ENCODE results near the gene SYT12. TPM values are rescaled to one million over a fixed set of nuclear protein-coding genes. Genes with fewer than 3 reads are reported as not detected.

SYT12 gene
- total and polyA plus RNA-seq, 2 of the 13 experiments (the other 11 are each of a cell fraction or from before 2014, with no cell fraction given) = 0.01 to 0.02 TPM

GRCh38 chr11:67071420-67072284 lies 48.7 kb downstream of the SYT12 start (continued):
- TF ChIP-seq ZBTB39 (CRISPR knock-in tag; IDR thresholded peaks at IDR 0.05) = no peak
- no peak for TF ChIP-seq GFI1 (CRISPR knock-in tag; IDR thresholded peaks at IDR 0.05; ENCODE audit: borderline replicate concordance)
- TF ChIP-seq ZNF777 (CRISPR knock-in tag; IDR thresholded peaks at IDR 0.05) = 0 out of 2 replicates have a peak, but pooled peaks have one; percentile 30
- TF ChIP-seq ATF1 (CRISPR knock-in tag; IDR thresholded peaks at IDR 0.05) = no peak
- TF ChIP-seq ZNF503 (CRISPR knock-in tag; IDR thresholded peaks at IDR 0.05) = no peak

GRCh38 chr11:67072295-67072694 lies 49.4 kb downstream of the SYT12 start:
- no peaks in the 10 kb centered on the region for H4K20me1 ChIP-seq (ENCODE audit: insufficient read depth, low read length)
- ATAC-seq = no peak
- no peak for TF ChIP-seq KDM2A (CRISPR knock-in tag; IDR thresholded peaks at IDR 0.05; ENCODE audit: borderline replicate concordance, low read depth)
- peak; percentile 69; the same call in 1 of the 2 replicates for TF ChIP-seq ZNF629 (CRISPR knock-in tag; conservative IDR thresholded peaks at IDR 0.05)
- no peak for TF ChIP-seq FOXK1 (CRISPR knock-in tag; IDR thresholded peaks at IDR 0.05; ENCODE audit: borderline replicate concordance, low read depth)
- no peak for TF ChIP-seq SKI (IDR thresholded peaks at IDR 0.05; ENCODE audit: partially characterized antibody)
- H3K4me3 ChIP-seq (replicated peaks in 1 of 3; ENCODE audit: insufficient read depth in 1 of 3, low read depth in 2 of 3, low read length in 3 of 3) = no peak overlapping the region
- ChIA-PET CTCF (ENCODE audit: low intra/inter-chr PET ratio, low total read pairs) (interaction anchor here (1.5 kb wide), 1 partner anchor 18 kb away, joined by 14 read pairs; no protein-coding TSS in a partner anchor), POLR2A (no interaction called here)
- H3K27me3 ChIP-seq (ENCODE audit: control insufficient read depth in 1 of 2, insufficient read depth in 2 of 2, low read length in 2 of 2) = peaks cover 5 to 7% of the 10 kb centered on the region in 2 experiments; a peak in 4 of 5 replicates
- intact Hi-C loops (cut with micrococcal nuclease; ENCODE audit: unreplicated experiment) = no loop called here
- H2AFZ ChIP-seq (ENCODE audit: low read length) = no peak overlapping the region
- DNase-seq (ENCODE audit: low spot score) = no peak
- FAIRE-seq = no peak
- H3K79me2 ChIP-seq (ENCODE audit: insufficient read depth, low read length) = no peaks in the 10 kb centered on the region
- H3K9ac ChIP-seq (ENCODE audit: insufficient read depth, low read depth, low read length) = no peak overlapping the region
- in situ Hi-C loops (cut with HindIII; ENCODE audit: extremely low pct_ligation_motif_present, low pct_unique_long_range_greater_than_20kb) = no loop called here
- peaks cover 20% of the 10 kb centered on the region for H3K4me1 ChIP-seq (ENCODE audit: insufficient read depth, low read length)
- no peak overlapping the region for H3K4me2 ChIP-seq (ENCODE audit: low read depth, low read length)
- no TSS peak for BruUV-seq (replicated peaks)
- no peaks in the 10 kb centered on the region for H3K36me3 ChIP-seq (replicated peaks in 1 of 2; ENCODE audit: control insufficient read depth in 1 of 2, insufficient read depth in 2 of 2, low read length in 2 of 2)
- WGBS (ENCODE audit: low lambda C conversion rate) = 76% methylated on average over 8 of the region's 11 CpGs
- no peak overlapping the region for H3K27ac ChIP-seq (ENCODE audit: extremely low read length, insufficient read depth, low read length)
- no peaks in the 10 kb centered on the region for H3K9me3 ChIP-seq (ENCODE audit: low read length)

Data from HepG2 (cell line).